Measurements from ENCODE around the gene MARK2.

Gene MARK2

GRCh38 chr11:63839508-63840355 is 822 bp downstream of the MARK2 start:
- peak overlapping the region; percentile 82 for H3K27ac ChIP-seq
- TF ChIP-seq CTCF (IDR thresholded peaks at IDR 0.05) (no peak), ZFX (IDR thresholded peaks at IDR 0.05; ENCODE audit: borderline replicate concordance) (no peak)

- H3K27ac ChIP-seq, result peak overlapping the region; percentile 82
- TF ChIP-seq ZFX (IDR thresholded peaks at IDR 0.05; ENCODE audit: borderline replicate concordance) (no peak), CTCF (IDR thresholded peaks at IDR 0.05) (no peak)
These were observed 1.6 kb downstream of the MARK2 start for GRCh38 chr11:63840356-63841060.

DNA sequence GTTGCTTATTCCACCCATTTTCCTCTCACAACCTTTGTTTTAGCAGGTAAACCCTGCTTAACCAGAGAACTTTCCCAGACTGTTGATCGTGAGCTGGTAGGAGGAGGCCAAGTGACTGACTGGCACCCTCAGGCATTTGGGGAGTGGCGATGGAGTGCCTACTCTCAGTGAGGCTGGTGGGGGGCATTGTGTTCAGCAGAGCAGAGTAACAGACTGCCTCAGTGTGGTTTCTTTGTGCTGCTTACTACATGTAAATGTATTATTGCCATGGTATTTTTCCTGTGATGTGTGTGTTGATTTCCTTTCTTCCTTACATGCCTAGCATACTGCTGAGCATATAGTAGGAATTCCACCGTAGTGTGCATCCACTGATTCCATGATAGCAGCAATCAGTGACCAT is 2.6 kb downstream of the MARK2 start:
- peak overlapping the region; percentile 82 for H3K27ac ChIP-seq
- no peak for TF ChIP-seq ZFX (IDR thresholded peaks at IDR 0.05; ENCODE audit: borderline replicate concordance)
- no peak for TF ChIP-seq CTCF (IDR thresholded peaks at IDR 0.05)

DNA sequence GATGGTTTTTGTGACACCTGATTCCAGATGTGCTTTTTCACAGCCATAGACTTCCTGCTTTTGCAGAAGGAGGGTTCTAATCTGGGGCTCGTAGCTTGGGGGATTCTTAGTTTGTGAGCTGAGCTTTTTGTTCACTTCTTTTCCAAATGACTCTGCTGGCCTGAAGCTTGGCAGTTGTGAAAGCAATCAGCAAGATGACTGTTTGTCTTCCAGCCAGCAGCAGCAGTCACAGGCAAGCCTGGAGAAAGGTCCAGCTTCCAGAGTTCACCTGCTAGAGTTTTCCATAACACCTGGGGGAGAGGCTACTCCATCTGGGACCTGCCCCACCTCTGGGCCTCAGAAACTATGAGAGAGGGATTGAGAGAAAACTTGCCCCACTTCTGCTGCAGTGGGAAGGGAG is 4.1 kb downstream of the MARK2 start:
- H3K27ac ChIP-seq, result peak overlapping the region; percentile 82
- TF ChIP-seq CTCF (IDR thresholded peaks at IDR 0.05), result no peak
- no peak for TF ChIP-seq ZFX (IDR thresholded peaks at IDR 0.05; ENCODE audit: borderline replicate concordance)

DNA sequence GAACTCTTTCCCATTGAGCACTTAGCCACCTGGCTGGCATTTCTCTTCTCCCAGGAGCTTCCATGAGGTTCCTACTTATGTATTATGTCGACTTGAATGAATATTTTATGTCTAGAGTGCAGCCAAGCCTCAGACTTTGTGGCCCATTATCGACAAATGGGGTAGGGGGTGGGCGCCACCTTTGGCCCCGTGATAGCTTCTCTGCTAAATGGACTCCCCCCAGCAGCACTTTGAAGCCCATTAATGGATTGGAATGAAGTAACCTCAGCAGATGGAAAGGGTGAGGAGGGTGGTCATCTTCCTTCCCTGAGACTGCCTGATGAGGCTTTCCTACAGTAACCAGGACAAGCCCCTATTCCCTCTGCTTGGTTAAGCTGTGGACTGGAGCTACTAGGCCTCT is 5.9 kb downstream of the MARK2 start:
- peak overlapping the region; percentile 82 for H3K27ac ChIP-seq
- TF ChIP-seq ZFX (IDR thresholded peaks at IDR 0.05; ENCODE audit: borderline replicate concordance) (no peak), CTCF (IDR thresholded peaks at IDR 0.05) (no peak)

DNA sequence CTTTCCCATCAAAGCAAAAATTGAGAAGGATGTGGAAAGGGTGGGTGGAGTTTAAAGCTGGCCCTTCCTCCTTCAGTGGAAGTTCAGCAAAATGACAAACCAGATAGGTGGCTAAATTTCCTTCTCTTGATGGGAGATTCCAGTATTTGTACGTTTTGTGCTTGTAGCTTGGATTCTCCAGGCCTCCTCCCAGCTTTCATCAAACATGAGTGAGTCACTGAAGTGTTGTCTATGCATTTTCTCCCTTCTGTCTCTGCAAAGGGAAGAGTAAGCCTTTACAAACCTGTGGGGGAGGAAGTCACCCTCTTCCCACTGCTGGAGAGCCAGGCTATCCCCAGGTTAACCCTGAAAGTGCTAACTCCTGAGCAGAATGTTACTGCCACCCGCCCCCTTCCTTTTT is 6.4 kb downstream of the MARK2 start:
- TF ChIP-seq ZFX (IDR thresholded peaks at IDR 0.05; ENCODE audit: borderline replicate concordance) (no peak), CTCF (IDR thresholded peaks at IDR 0.05) (no peak)
- H3K27ac ChIP-seq, result peak overlapping the region; percentile 82

- peak overlapping the region; percentile 82 for H3K27ac ChIP-seq
- TF ChIP-seq CTCF (IDR thresholded peaks at IDR 0.05) (no peak), ZFX (IDR thresholded peaks at IDR 0.05; ENCODE audit: borderline replicate concordance) (no peak)
These were observed 7.0 kb downstream of the MARK2 start for GRCh38 chr11:63845911-63846310.
